WI38 (cell line): ENCODE measurements around the gene MAPT.
A peak's percentile ranks its signal among the peaks of the same experiment; 100 is the strongest.
"Not testable (repeated sequence)": the region's sequence is repeated elsewhere in the genome, so short reads cannot be mapped to it uniquely, and the experiment has no call there.

Source experiments
- H3K4me3 ChIP-seq: 2 replicates; pipeline ENCODE4 v1.5.1; 2011; ENCODE audit warnings: low read depth, mild to moderate bottlenecking, control low read depth, low read length
- TF ChIP-seq, protein P1 (sequence below): IDR thresholded peaks from 2 replicates; pipeline ENCODE4 v1.5.1; 2012; ENCODE audit warnings: low read depth, mild to moderate bottlenecking, control low read depth, low read length

MAPT gene

DNA sequence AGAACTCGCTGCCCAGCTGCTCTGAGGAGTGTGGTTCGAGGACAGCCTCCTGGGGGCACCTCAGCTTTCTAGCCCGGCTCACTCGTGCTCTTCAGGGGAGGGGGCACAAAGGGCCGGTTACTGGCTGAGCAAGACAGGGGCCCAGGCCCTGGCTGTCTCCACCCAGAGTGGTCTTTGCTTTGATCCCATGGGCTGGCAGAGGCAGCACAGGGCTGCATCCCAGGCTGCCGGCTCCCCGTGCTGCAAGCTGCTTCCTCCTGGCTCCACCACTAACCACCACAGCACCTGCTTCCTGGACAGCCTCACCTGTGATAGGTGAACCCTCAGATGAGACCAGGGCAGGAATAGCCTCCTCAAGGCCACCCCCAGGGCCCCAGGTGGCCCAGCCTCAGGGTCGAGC, 42.9 kb upstream of the MAPT start:
- H3K4me3 ChIP-seq = no peak overlapping the region

DNA sequence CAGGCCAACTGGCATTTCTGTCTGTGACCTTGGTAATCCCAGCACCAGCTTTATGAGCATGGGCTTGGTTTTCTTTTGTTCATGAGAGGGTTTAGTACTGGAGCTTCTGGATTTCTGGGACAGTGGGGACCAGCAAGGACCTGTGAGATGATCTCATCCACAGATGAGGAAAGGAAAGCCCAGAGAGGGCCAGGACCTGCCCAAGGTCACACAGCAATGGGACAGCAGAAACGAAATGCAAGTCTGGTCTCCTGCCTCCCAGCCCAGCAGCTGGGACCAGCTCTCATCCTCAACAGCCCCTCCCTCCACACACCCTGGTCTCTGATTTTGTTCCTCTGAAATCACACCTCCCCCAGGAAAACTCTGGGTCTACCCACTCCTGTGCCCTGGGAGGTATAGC, 42.5 kb upstream of the MAPT start:
- TF ChIP-seq, protein P1, sequence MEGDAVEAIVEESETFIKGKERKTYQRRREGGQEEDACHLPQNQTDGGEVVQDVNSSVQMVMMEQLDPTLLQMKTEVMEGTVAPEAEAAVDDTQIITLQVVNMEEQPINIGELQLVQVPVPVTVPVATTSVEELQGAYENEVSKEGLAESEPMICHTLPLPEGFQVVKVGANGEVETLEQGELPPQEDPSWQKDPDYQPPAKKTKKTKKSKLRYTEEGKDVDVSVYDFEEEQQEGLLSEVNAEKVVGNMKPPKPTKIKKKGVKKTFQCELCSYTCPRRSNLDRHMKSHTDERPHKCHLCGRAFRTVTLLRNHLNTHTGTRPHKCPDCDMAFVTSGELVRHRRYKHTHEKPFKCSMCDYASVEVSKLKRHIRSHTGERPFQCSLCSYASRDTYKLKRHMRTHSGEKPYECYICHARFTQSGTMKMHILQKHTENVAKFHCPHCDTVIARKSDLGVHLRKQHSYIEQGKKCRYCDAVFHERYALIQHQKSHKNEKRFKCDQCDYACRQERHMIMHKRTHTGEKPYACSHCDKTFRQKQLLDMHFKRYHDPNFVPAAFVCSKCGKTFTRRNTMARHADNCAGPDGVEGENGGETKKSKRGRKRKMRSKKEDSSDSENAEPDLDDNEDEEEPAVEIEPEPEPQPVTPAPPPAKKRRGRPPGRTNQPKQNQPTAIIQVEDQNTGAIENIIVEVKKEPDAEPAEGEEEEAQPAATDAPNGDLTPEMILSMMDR = no peak
- H3K4me3 ChIP-seq = no peak overlapping the region

More for the DNA sequence above, 42.9 kb upstream of the MAPT start:
- TF ChIP-seq, protein P1 = no peak

DNA sequence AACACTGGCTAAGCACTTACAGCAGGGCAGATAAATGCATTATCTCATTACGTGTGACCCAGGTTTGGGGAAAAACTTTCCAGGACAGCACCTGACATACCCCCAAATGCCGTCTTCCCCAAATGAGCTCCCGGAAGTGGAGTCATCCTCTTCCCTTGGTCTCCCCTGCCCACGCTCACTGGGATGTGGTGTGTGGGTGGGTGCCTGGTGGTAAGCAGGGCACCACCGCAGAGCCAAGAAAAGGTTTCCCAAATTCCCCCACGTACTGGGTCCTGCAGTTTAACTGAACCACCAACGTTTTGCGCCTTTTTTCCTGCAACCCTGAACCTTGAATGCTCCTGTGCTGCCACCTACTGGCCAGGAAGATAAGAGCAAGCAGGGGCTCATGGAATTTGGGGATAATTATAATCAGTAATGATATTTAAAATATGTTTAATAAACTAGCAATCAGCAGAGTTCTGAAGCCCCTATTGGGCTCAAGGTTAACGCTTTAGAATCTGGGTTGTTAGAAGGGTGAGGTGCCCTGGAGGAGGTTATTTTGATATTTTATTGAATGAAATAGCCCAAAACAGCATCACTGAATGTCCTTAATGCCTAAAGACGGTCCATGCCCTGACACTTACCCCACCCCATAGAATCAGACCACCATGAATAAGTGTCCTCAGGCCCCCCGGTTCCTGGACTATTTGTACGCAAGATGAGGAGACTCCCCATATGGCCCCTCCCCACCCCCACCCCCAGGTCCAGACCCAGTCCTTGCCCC, 41.6 kb upstream of the MAPT start:
- no peak overlapping the region for H3K4me3 ChIP-seq
- TF ChIP-seq, protein P1 = peak; percentile 90

DNA sequence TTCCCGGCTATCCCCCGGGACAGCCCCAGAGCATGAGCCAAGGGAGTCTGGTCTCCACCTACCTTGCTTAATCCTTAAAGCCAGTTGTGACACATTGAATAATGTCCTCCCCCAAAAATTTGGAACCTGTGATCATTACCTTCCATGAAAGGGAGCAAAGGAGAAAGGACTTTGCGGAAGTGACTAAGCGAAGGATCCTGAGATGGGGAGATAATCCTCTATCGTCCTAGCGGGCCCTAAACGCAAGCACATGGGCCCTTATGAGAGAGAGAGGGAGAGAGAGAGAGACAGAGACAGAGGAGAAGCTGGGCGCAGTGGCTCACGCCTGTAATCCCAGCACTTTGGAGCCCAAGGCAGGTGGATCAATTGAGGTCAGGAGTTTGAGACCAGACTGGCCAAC, 40.1 kb upstream of the MAPT start:
- H3K4me3 ChIP-seq = no peak overlapping the region
- TF ChIP-seq, protein P1 = no peak

DNA sequence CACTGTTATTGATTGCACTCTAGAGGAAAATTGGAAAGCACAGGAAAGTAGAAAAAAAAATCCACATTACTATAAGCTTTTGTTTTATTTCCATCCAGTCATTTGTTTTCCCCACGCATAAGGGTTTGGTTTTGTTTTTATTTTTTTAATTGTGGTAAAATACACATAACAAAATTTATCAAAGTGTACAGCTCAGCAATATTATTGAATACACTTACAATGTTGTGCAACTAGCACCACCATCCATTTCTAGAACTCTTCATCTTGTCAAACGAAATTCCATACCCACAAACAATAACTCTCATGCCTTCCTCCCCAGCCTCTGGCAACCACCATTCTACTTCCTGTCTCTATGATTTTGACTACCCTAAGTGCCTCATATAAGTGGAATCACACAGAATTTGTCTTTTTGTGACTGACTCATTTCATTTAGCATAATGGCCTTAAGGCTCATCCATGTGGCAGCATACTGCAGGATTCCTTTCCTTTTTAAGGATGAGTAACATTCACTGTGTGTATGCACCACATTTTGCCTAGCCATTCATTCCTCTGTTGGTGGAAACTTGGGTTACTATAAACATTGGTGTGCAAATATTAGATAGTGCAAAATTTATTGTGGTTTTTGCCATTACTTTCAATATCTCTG, 38.5 kb upstream of the MAPT start:
- no peak overlapping the region for H3K4me3 ChIP-seq
- TF ChIP-seq, protein P1 = no peak

DNA sequence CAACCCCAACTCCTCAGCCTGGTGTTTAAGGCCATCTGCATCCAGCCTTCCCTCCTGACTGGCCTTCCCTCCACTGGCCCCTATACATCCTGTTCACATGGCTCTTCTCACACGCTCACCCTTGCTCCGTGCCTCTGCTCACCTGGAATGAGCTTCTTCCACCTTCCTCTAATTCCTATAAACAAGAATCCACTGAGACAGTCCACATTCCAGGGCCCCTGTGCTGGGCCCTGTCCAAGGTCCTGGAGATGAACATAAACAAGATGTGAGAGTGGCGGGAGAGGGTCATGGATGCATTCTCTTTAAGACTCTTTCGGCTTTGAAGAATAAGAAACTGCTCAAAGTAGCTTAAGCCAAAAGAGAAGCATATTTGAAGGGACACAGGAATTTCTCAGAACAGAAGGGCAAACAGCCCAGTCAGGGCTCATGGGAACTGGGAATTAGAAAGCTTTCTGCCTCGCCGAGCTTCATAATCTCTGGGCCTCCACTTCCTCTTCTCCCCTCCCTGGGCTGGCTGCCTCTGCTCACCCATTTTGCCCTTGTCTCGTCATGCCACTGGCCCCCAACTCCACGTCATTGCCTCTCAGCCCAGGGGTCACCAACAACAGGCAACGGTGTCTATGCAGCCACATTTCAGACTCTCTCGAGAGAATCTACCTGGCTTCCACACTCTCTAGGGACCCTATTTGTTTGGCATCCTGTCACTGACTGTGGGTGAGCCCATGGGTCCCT, 36.2 kb upstream of the MAPT start:
- H3K4me3 ChIP-seq = no peak overlapping the region
- TF ChIP-seq, protein P1 = no peak

DNA sequence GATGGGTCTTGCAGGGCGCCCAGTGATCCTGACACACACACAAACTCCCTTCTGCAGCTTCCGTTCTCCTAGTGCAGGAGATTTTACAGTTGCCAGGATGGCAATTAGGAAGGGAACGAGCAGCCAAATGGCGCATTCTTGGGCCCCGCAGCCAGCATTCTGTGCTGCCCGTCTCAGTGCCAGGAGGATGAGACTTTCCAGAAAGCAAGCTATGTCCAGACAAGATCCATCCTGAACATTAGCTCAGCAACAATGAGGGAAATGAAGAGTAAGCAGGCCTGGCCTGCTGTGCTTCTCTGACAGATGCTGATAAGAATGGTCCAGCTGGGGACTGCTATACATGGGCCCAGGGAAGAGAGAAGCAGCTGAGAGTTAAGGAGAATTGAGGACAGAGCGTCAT, 33.2 kb upstream of the MAPT start:
- H3K4me3 ChIP-seq = no peak overlapping the region
- TF ChIP-seq, protein P1 = no peak

DNA sequence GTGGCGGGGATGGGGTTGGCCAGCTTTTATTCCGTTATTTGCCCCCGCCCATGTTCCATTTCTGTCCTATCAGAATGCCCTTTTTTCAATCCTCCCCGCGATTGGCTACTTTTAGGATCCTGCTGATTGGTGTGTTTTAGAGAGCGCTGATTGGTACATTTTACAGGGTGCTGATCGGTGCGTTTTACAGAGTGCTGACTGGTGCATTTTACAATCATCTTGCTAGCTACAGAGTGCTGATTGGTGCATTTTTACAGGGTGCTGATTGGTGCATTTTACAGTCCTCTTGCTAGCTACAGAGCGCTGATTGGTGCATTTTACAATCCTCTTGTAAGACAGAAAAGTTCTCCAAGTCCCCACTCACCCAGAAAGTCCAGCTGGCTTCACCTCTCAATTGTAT, 32.2 kb upstream of the MAPT start:
- not testable (repeated sequence) for H3K4me3 ChIP-seq
